HCT116 (cell line): ENCODE data around the gene ZNF282.

Experiments
- CBX3 ChIP-seq: IDR thresholded peaks from 2 replicates; pipeline ENCODE4 v1.6.1; 2012; ENCODE audit warnings: low read depth
- CEBPB ChIP-seq: IDR thresholded peaks from 2 replicates; pipeline ENCODE4 v1.6.1; 2012; ENCODE audit warnings: low read depth
- CTCF ChIP-seq, 3 experiments: fragments of 200-600 bp in 1 of 3; sonication (generic) in 1 of 3; IDR thresholded peaks in 2 of 3; conservative IDR thresholded peaks in 1 of 3; 2 replicates each; pipeline ENCODE4 v1.5.1; 2012 to 2017; ENCODE audit warnings: low read depth in 2 of 3, low read length in 2 of 3, antibody characterized with exemption in 1 of 3, borderline replicate concordance in 1 of 3, control low read depth in 1 of 3, mild to moderate bottlenecking in 1 of 3, mixed read lengths in 1 of 3, mixed run types in 1 of 3, moderate library complexity in 1 of 3; ENCODE audit not compliant: insufficient read depth in 1 of 3
- MAX ChIP-seq: IDR thresholded peaks from 2 replicates; pipeline ENCODE4 v1.6.1; 2012
- RAD21 ChIP-seq: IDR thresholded peaks from 2 replicates; pipeline ENCODE4 v1.6.1; 2012; ENCODE audit warnings: low read depth, mild to moderate bottlenecking

GRCh38 chr7:149255174-149255573, 59.8 kb downstream of the ZNF282 start:
- no peak for TF ChIP-seq MAX
- TF ChIP-seq CTCF (IDR thresholded peaks at IDR 0.05 in 2 of 3, conservative IDR thresholded peaks at IDR 0.05 in 1 of 3; ENCODE audit: borderline replicate concordance in 1 of 3, insufficient read depth in 1 of 3, low read depth in 2 of 3, low read length in 2 of 3), result no peak
- TF ChIP-seq CEBPB, result no peak
- no peak for TF ChIP-seq CBX3
- TF ChIP-seq RAD21, result no peak
